ENCODE data around the gene KCNK3. TPM values are rescaled to one million over a fixed set of nuclear protein-coding genes. Genes with fewer than 3 reads are reported as not detected.

Gene KCNK3
- polyA plus RNA-seq, 1 donor from 2014 or later, result 12.9 TPM

GRCh38 chr2:26701596-26701995 is 9.1 kb downstream of the KCNK3 start:
- H3K27ac ChIP-seq (ENCODE audit: low read length), result no peak overlapping the region
- no peaks in the 10 kb centered on the region for H4K20me1 ChIP-seq (ENCODE audit: insufficient read depth)
- no peak for TF ChIP-seq EP300 (conservative IDR thresholded peaks at IDR 0.05; ENCODE audit: poor library complexity, severe bottlenecking)
- TF ChIP-seq TAF1 (IDR thresholded peaks at IDR 0.05; ENCODE audit: low read depth), result no peak
- TF ChIP-seq MXI1 (conservative IDR thresholded peaks at IDR 0.05; ENCODE audit: poor library complexity, severe bottlenecking), result no peak
- TF ChIP-seq SMC3 (conservative IDR thresholded peaks at IDR 0.05; ENCODE audit: poor library complexity), result no peak
- TF ChIP-seq, protein P1, sequence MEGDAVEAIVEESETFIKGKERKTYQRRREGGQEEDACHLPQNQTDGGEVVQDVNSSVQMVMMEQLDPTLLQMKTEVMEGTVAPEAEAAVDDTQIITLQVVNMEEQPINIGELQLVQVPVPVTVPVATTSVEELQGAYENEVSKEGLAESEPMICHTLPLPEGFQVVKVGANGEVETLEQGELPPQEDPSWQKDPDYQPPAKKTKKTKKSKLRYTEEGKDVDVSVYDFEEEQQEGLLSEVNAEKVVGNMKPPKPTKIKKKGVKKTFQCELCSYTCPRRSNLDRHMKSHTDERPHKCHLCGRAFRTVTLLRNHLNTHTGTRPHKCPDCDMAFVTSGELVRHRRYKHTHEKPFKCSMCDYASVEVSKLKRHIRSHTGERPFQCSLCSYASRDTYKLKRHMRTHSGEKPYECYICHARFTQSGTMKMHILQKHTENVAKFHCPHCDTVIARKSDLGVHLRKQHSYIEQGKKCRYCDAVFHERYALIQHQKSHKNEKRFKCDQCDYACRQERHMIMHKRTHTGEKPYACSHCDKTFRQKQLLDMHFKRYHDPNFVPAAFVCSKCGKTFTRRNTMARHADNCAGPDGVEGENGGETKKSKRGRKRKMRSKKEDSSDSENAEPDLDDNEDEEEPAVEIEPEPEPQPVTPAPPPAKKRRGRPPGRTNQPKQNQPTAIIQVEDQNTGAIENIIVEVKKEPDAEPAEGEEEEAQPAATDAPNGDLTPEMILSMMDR (IDR thresholded peaks at IDR 0.05; ENCODE audit: poor library complexity, severe bottlenecking), result no peak
- no peak for TF ChIP-seq EZH2 (IDR thresholded peaks at IDR 0.05; ENCODE audit: borderline replicate concordance, insufficient read depth, low read length, poor library complexity, severe bottlenecking)
- TF ChIP-seq, protein P2, sequence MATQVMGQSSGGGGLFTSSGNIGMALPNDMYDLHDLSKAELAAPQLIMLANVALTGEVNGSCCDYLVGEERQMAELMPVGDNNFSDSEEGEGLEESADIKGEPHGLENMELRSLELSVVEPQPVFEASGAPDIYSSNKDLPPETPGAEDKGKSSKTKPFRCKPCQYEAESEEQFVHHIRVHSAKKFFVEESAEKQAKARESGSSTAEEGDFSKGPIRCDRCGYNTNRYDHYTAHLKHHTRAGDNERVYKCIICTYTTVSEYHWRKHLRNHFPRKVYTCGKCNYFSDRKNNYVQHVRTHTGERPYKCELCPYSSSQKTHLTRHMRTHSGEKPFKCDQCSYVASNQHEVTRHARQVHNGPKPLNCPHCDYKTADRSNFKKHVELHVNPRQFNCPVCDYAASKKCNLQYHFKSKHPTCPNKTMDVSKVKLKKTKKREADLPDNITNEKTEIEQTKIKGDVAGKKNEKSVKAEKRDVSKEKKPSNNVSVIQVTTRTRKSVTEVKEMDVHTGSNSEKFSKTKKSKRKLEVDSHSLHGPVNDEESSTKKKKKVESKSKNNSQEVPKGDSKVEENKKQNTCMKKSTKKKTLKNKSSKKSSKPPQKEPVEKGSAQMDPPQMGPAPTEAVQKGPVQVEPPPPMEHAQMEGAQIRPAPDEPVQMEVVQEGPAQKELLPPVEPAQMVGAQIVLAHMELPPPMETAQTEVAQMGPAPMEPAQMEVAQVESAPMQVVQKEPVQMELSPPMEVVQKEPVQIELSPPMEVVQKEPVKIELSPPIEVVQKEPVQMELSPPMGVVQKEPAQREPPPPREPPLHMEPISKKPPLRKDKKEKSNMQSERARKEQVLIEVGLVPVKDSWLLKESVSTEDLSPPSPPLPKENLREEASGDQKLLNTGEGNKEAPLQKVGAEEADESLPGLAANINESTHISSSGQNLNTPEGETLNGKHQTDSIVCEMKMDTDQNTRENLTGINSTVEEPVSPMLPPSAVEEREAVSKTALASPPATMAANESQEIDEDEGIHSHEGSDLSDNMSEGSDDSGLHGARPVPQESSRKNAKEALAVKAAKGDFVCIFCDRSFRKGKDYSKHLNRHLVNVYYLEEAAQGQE (IDR thresholded peaks at IDR 0.05; ENCODE audit: borderline replicate concordance), result no peak
- TF ChIP-seq POLR2AphosphoS5 (IDR thresholded peaks at IDR 0.05), result no peak
- TF ChIP-seq RAD21 (conservative IDR thresholded peaks at IDR 0.05), result no peak

GRCh38 chr2:26702025-26702424 is 9.5 kb downstream of the KCNK3 start:
- Histone ChIP-seq H2AFZ (ENCODE audit: low read depth, low read length) (no peak overlapping the region), H3K9me2 (ENCODE audit: insufficient read depth, low read length) (no peaks in the 10 kb centered on the region), H3F3A (ENCODE audit: insufficient read depth, low read length, poor library complexity, severe bottlenecking) (no peaks in the 10 kb centered on the region), H3K9ac (ENCODE audit: low read length) (no peak overlapping the region), H3K79me2 (replicated peaks; ENCODE audit: insufficient read depth, low read length) (no peaks in the 10 kb centered on the region), H3K4me3 (ENCODE audit: low read length) (no peak overlapping the region), H3K27me3 (ENCODE audit: insufficient read depth, low read depth, low read length) (no peaks in the 10 kb centered on the region), H3K36me3 (ENCODE audit: insufficient read depth, low read length) (no peaks in the 10 kb centered on the region), H3K27ac (ENCODE audit: low read length) (no peak overlapping the region), H3K4me2 (ENCODE audit: low read length) (no peak overlapping the region), H4K20me1 (ENCODE audit: insufficient read depth) (no peaks in the 10 kb centered on the region), H3K9me3 (ENCODE audit: low read length) (no peaks in the 10 kb centered on the region)
- TF ChIP-seq TAF1 (IDR thresholded peaks at IDR 0.05; ENCODE audit: low read depth), result no peak
- no peak for TF ChIP-seq MXI1 (conservative IDR thresholded peaks at IDR 0.05; ENCODE audit: poor library complexity, severe bottlenecking)
- no peak for TF ChIP-seq RAD21 (conservative IDR thresholded peaks at IDR 0.05)

More at GRCh38 chr2:26701596-26701995, 9.1 kb downstream of the KCNK3 start:
- no peaks in the 10 kb centered on the region for H3F3A ChIP-seq (ENCODE audit: insufficient read depth, low read length, poor library complexity, severe bottlenecking)
- no peaks in the 10 kb centered on the region for H3K9me3 ChIP-seq (ENCODE audit: low read length)
- no peaks in the 10 kb centered on the region for H3K79me2 ChIP-seq (replicated peaks; ENCODE audit: insufficient read depth, low read length)
- no peaks in the 10 kb centered on the region for H3K36me3 ChIP-seq (ENCODE audit: insufficient read depth, low read length)
- no peak overlapping the region for H3K4me2 ChIP-seq (ENCODE audit: low read length)
- no peaks in the 10 kb centered on the region for H3K27me3 ChIP-seq (ENCODE audit: insufficient read depth, low read depth, low read length)
- no peak overlapping the region for H2AFZ ChIP-seq (ENCODE audit: low read depth, low read length)
- H3K9ac ChIP-seq (ENCODE audit: low read length), result no peak overlapping the region
- no peak overlapping the region for H3K4me3 ChIP-seq (ENCODE audit: low read length)
- H3K9me2 ChIP-seq (ENCODE audit: insufficient read depth, low read length), result no peaks in the 10 kb centered on the region
